Stimulated activated CD4-positive, alpha-beta T cell treated with anti-CD3 and anti-CD28 coated beads, Interleukin-15, amount 100 ng/mL, for 48 hours (primary cell): Measurements from ENCODE around the gene ABCC2.
"Not testable (repeated sequence)": the region's sequence is repeated elsewhere in the genome, so short reads cannot be mapped to it uniquely, and the experiment has no call there.

ENCODE experiments used
- DNase-seq, 2 donors: peaks; one replicate each; pipeline ENCODE4 v3.0.0-alpha.2; 2020; ENCODE audit warnings: low read depth in 2 of 2

Gene ABCC2

GRCh38 chr10:99895066-99895465, 112.6 kb downstream of the ABCC2 start:
- DNase-seq = not testable (repeated sequence)

DNA sequence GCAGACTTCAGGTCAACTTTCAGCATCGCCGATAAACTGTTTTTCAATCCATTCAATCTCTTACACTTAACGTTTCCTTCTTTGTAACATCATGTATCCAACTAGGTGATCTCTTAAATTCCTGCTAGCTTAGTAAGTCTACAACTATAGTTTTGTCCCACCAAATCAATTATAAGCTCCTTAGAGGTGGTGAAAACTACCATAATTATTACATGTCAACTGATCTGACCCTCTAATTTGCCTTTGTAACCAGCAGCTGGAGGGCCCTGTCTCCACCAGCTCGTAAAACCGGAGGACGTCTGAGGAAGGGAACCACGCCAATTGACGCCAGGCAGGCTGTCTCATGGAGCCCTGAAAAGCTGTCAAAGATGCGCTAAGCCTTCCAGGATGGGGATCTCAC, 113.4 kb downstream of the ABCC2 start:
- DNase-seq = no peak
